Measurements from ENCODE around the gene YIPF5. TPM values are rescaled to one million over a fixed set of nuclear protein-coding genes. Genes with fewer than 3 reads are reported as not detected.

Gene YIPF5
- total RNA-seq, 1 experiment from 2014 or later: 66.9 TPM

DNA sequence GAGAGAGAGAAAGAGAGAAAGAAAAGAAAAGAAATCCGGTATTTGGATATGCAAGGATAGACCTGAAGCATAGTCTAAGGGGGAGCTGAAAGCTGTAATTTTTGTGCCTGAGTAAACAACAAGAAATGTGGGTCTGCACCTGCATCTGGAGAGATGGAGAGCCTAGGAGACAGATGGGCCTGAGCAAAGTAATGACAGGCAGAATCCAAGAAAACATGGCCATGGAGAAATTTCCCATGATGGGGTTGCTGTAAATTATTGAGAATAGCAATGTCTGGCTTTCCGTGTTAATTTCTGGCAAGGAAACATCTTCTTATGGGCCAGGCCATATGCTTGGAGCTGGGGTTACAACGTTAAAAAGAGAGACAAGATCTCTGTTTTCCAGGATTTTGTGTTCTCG is 40.2 kb downstream of the YIPF5 start:
- no TSS peak for BruUV-seq (replicated peaks)
- Mint-ChIP-seq H3K4me3 (ENCODE audit: low read depth, unreplicated experiment) (no peak overlapping the region), H3K9me3 (ENCODE audit: low read depth, unreplicated experiment) (no peaks in the 10 kb centered on the region), H3K27ac (ENCODE audit: unreplicated experiment) (no peak overlapping the region), H3K36me3 (ENCODE audit: insufficient read depth, unreplicated experiment) (no peaks in the 10 kb centered on the region), H3K27me3 (ENCODE audit: unreplicated experiment) (no peaks in the 10 kb centered on the region), H3K4me1 (ENCODE audit: low read depth, unreplicated experiment) (no peaks in the 10 kb centered on the region)
- intact Hi-C loops (cut with micrococcal nuclease; ENCODE audit: unreplicated experiment): no loop called here
- no peak for DNase-seq
- TF ChIP-seq, protein P1, sequence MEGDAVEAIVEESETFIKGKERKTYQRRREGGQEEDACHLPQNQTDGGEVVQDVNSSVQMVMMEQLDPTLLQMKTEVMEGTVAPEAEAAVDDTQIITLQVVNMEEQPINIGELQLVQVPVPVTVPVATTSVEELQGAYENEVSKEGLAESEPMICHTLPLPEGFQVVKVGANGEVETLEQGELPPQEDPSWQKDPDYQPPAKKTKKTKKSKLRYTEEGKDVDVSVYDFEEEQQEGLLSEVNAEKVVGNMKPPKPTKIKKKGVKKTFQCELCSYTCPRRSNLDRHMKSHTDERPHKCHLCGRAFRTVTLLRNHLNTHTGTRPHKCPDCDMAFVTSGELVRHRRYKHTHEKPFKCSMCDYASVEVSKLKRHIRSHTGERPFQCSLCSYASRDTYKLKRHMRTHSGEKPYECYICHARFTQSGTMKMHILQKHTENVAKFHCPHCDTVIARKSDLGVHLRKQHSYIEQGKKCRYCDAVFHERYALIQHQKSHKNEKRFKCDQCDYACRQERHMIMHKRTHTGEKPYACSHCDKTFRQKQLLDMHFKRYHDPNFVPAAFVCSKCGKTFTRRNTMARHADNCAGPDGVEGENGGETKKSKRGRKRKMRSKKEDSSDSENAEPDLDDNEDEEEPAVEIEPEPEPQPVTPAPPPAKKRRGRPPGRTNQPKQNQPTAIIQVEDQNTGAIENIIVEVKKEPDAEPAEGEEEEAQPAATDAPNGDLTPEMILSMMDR (IDR thresholded peaks at IDR 0.05; ENCODE audit: unreplicated experiment): no peak
- CTCF ChIA-PET: no interaction called here

DNA sequence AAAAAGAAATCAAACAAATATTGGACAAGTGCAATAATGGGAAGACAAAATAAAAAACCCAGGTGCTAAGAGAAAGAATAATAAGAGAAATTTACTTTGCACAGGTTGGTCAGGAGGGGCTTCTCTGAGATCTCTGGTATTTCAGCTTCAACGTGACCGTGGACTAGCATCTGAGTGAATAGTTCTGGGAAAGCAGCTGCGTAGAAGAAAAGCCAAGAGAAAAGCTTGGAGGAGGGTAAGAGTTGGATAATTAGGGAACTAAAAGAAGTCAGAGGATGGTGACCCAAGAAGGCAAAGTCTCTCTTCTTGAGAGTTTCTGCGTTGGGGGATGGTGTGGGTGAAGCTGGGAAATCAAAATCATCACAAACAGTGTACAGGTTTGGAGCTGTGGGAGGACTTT is 41.6 kb downstream of the YIPF5 start:
- H3K36me3 Mint-ChIP-seq (ENCODE audit: insufficient read depth, unreplicated experiment): no peaks in the 10 kb centered on the region
- no peaks in the 10 kb centered on the region for H3K9me3 Mint-ChIP-seq (ENCODE audit: low read depth, unreplicated experiment)
- no peaks in the 10 kb centered on the region for H3K4me1 Mint-ChIP-seq (ENCODE audit: low read depth, unreplicated experiment)
- no peaks in the 10 kb centered on the region for H3K27me3 Mint-ChIP-seq (ENCODE audit: unreplicated experiment)
- H3K27ac Mint-ChIP-seq (ENCODE audit: unreplicated experiment): no peak overlapping the region
- no peak for DNase-seq
- no TSS peak for BruUV-seq (replicated peaks)
- intact Hi-C loops (cut with micrococcal nuclease; ENCODE audit: unreplicated experiment): no loop called here
- CTCF ChIA-PET: no interaction called here
- no peak overlapping the region for H3K4me3 Mint-ChIP-seq (ENCODE audit: low read depth, unreplicated experiment)
- TF ChIP-seq, protein P1 (IDR thresholded peaks at IDR 0.05; ENCODE audit: unreplicated experiment): no peak

DNA sequence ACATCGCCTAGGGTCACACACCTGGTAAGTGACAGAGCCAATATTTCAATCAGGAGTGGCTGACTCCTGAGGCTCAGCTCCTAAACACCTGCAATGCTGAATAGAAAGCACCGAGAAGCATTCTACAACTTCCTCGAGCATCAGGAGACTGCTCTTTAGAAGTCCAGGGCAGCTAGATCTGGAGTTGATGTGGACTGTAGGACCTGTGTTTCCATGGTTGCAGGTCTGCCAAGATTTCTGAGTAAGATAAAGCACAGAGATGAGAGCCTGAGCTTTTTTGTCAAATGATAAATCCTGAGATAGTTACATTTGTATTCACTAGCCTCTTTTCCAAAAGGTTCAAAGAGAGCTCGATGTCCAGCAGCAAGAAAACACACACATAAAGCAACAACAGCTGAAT is 43.8 kb downstream of the YIPF5 start:
- intact Hi-C loops (cut with micrococcal nuclease; ENCODE audit: unreplicated experiment): no loop called here
- H3K4me3 Mint-ChIP-seq (ENCODE audit: low read depth, unreplicated experiment): no peak overlapping the region
- no peak overlapping the region for H3K27ac Mint-ChIP-seq (ENCODE audit: unreplicated experiment)
- DNase-seq: no peak
- CTCF ChIA-PET: no interaction called here
- TF ChIP-seq, protein P1 (IDR thresholded peaks at IDR 0.05; ENCODE audit: unreplicated experiment): no peak
- H3K4me1 Mint-ChIP-seq (ENCODE audit: low read depth, unreplicated experiment): no peaks in the 10 kb centered on the region
- H3K9me3 Mint-ChIP-seq (ENCODE audit: low read depth, unreplicated experiment): no peaks in the 10 kb centered on the region
- BruUV-seq (replicated peaks): no TSS peak
- no peaks in the 10 kb centered on the region for H3K36me3 Mint-ChIP-seq (ENCODE audit: insufficient read depth, unreplicated experiment)
- no peaks in the 10 kb centered on the region for H3K27me3 Mint-ChIP-seq (ENCODE audit: unreplicated experiment)

DNA sequence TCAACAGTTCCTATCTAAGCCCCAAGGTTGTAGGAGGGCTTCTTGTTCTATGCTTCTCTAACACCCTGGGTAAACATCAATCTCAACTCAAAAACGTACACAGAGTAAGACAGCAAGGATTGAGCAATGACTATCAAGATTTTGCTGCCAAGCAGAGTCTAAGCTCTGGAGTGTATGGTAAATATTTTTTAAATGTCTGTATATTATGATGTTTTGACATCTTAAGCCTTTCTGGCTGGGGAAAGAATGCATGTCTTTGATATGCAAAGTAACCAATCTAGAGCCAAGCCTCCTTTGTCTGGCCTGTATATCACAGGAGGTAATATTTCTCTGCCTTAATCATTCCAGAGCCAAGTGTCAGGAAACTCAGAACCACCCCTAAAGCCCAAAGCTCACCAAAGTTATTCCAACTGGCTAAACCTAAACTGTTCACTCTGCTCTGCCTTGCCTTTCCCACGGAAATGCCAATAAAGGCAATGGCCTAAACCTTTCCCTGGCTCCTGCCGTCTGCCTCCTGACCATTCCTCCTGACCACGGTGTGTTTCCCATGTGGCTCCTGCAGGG is 45.2 kb downstream of the YIPF5 start:
- no peaks in the 10 kb centered on the region for H3K9me3 Mint-ChIP-seq (ENCODE audit: low read depth, unreplicated experiment)
- H3K4me3 Mint-ChIP-seq (ENCODE audit: low read depth, unreplicated experiment): no peak overlapping the region
- no TSS peak for BruUV-seq (replicated peaks)
- CTCF ChIA-PET: interaction anchor here (0.6 kb wide), 1 partner anchor 26 kb away, joined by 3 read pairs; no protein-coding TSS in a partner anchor
- H3K4me1 Mint-ChIP-seq (ENCODE audit: low read depth, unreplicated experiment): no peaks in the 10 kb centered on the region
- intact Hi-C loops (cut with micrococcal nuclease; ENCODE audit: unreplicated experiment): no loop called here
- no peak for DNase-seq
- H3K36me3 Mint-ChIP-seq (ENCODE audit: insufficient read depth, unreplicated experiment): no peaks in the 10 kb centered on the region
- H3K27ac Mint-ChIP-seq (ENCODE audit: unreplicated experiment): no peak overlapping the region
- no peaks in the 10 kb centered on the region for H3K27me3 Mint-ChIP-seq (ENCODE audit: unreplicated experiment)
- TF ChIP-seq, protein P1 (IDR thresholded peaks at IDR 0.05; ENCODE audit: unreplicated experiment): no peak

Measured in Calu3 (cell line).